ENCODE results near the gene HS2ST1. TPM values are rescaled to one million over a fixed set of nuclear protein-coding genes. Genes with fewer than 3 reads are reported as not detected.

Gene HS2ST1
- polyA plus RNA-seq, 1 donor (not counting 4 experiments of a cell fraction or from before 2014, with no cell fraction given), result 18.7 TPM

- no peaks in the 10 kb centered on the region for H3K9me3 ChIP-seq (ENCODE audit: control insufficient read depth, low read depth, low read length)
- H3K9me1 ChIP-seq (ENCODE audit: control insufficient read depth, extremely low read depth, insufficient read depth, low read length), result no peaks in the 10 kb centered on the region
- dilution Hi-C loops (cut with MboI; ENCODE audit: extremely low pct_ligation_motif_present, low sequenced_read_pairs), result no loop called here
- H3K9ac ChIP-seq (ENCODE audit: control insufficient read depth, extremely low read depth, insufficient read depth, low read length), result no peak overlapping the region
- DNase-seq (ENCODE audit: low read depth, low spot score) (no peak), FAIRE-seq (no peak)
- H3K4me1 ChIP-seq (ENCODE audit: control insufficient read depth, extremely low read depth, insufficient read depth, low read length), result no peaks in the 10 kb centered on the region
- no peak for TF ChIP-seq CTCF (optimal IDR thresholded peaks at IDR 0.05 in 1 of 3, IDR thresholded peaks at IDR 0.05 in 1 of 3, conservative IDR thresholded peaks at IDR 0.05 in 1 of 3; ENCODE audit: extremely low read depth in 1 of 3, insufficient read depth in 2 of 3, low read length in 3 of 3)
- TF ChIP-seq EZH2 (IDR thresholded peaks at IDR 0.05; ENCODE audit: low read length), result no peak
- H3K79me2 ChIP-seq (ENCODE audit: control insufficient read depth, insufficient read depth, low read length), result peaks cover 5% of the 10 kb centered on the region
- H3K27ac ChIP-seq (ENCODE audit: control insufficient read depth, insufficient read depth, low read length), result no peak overlapping the region
- no peak overlapping the region for H3K4me2 ChIP-seq (ENCODE audit: control insufficient read depth, extremely low read depth, insufficient read depth, low read depth, low read length)
- no peaks in the 10 kb centered on the region for H3K36me3 ChIP-seq (ENCODE audit: control insufficient read depth in 2 of 2, extremely low read depth in 1 of 2, insufficient read depth in 2 of 2, low read length in 2 of 2)
- H3K27me3 ChIP-seq (ENCODE audit: control insufficient read depth, extremely low read depth, insufficient read depth, low read length), result no peaks in the 10 kb centered on the region
- H4K20me1 ChIP-seq (ENCODE audit: control insufficient read depth, extremely low read depth, insufficient read depth, low read length), result no peaks in the 10 kb centered on the region
- H3K4me3 ChIP-seq (ENCODE audit: control insufficient read depth in 2 of 3, extremely low read depth in 1 of 3, insufficient read depth in 2 of 3, low read depth in 1 of 3, low read length in 3 of 3), result no peak overlapping the region
- H2AFZ ChIP-seq (ENCODE audit: control insufficient read depth, low read length), result no peak overlapping the region
Measured at GRCh38 chr1:86938450-86938849, 24.0 kb downstream of the HS2ST1 start.

- Histone ChIP-seq H3K9me1 (ENCODE audit: control insufficient read depth, extremely low read depth, insufficient read depth, low read length) (no peaks in the 10 kb centered on the region), H3K27ac (ENCODE audit: control insufficient read depth, insufficient read depth, low read length) (no peak overlapping the region), H3K9ac (ENCODE audit: control insufficient read depth, extremely low read depth, insufficient read depth, low read length) (no peak overlapping the region), H3K4me2 (ENCODE audit: control insufficient read depth, extremely low read depth, insufficient read depth, low read depth, low read length) (no peak overlapping the region), H3K36me3 (ENCODE audit: control insufficient read depth in 2 of 2, extremely low read depth in 1 of 2, insufficient read depth in 2 of 2, low read length in 2 of 2) (no peaks in the 10 kb centered on the region), H3K27me3 (ENCODE audit: control insufficient read depth, extremely low read depth, insufficient read depth, low read length) (no peaks in the 10 kb centered on the region), H4K20me1 (ENCODE audit: control insufficient read depth, extremely low read depth, insufficient read depth, low read length) (no peaks in the 10 kb centered on the region), H3K4me1 (ENCODE audit: control insufficient read depth, extremely low read depth, insufficient read depth, low read length) (no peaks in the 10 kb centered on the region), H3K9me3 (ENCODE audit: control insufficient read depth, low read depth, low read length) (no peaks in the 10 kb centered on the region), H2AFZ (ENCODE audit: control insufficient read depth, low read length) (no peak overlapping the region), H3K79me2 (ENCODE audit: control insufficient read depth, insufficient read depth, low read length) (peaks cover 5% of the 10 kb centered on the region), H3K4me3 (ENCODE audit: control insufficient read depth in 2 of 3, extremely low read depth in 1 of 3, insufficient read depth in 2 of 3, low read depth in 1 of 3, low read length in 3 of 3) (no peak overlapping the region)
- no peak for DNase-seq (ENCODE audit: low read depth, low spot score)
- TF ChIP-seq CTCF (optimal IDR thresholded peaks at IDR 0.05 in 1 of 3, IDR thresholded peaks at IDR 0.05 in 1 of 3, conservative IDR thresholded peaks at IDR 0.05 in 1 of 3; ENCODE audit: extremely low read depth in 1 of 3, insufficient read depth in 2 of 3, low read length in 3 of 3) (no peak), EZH2 (IDR thresholded peaks at IDR 0.05; ENCODE audit: low read length) (no peak)
- dilution Hi-C loops (cut with MboI; ENCODE audit: extremely low pct_ligation_motif_present, low sequenced_read_pairs), result no loop called here
- no peak for FAIRE-seq
Measured at GRCh38 chr1:86938855-86939254, 24.4 kb downstream of the HS2ST1 start.

Measured in keratinocyte (primary cell).